Muscle of leg (tissue), 11 donors: ENCODE results near the gene CCDC192. TPM values are rescaled to one million over a fixed set of nuclear protein-coding genes. Genes with fewer than 3 reads are reported as not detected.
A peak's percentile ranks its signal among the peaks of the same experiment; 100 is the strongest.

ENCODE experiments used
- DNase-seq: peaks from one replicate; pipeline ENCODE4 v3.0.0; 2013
- H3K27ac ChIP-seq: one replicate; pipeline ENCODE4 v1.5.1; 2013; ENCODE audit warnings: mild to moderate bottlenecking, low read length, control low read depth
- H3K27me3 ChIP-seq: one replicate; pipeline ENCODE4 v1.6.1; 2013; ENCODE audit warnings: low read length; ENCODE audit not compliant: control insufficient read depth, insufficient read depth
- H3K36me3 ChIP-seq: one replicate; pipeline ENCODE4 v1.6.1; 2013; ENCODE audit warnings: low read length; ENCODE audit not compliant: control insufficient read depth, insufficient read depth
- H3K4me1 ChIP-seq: one replicate; pipeline ENCODE4 v1.6.1; 2013; ENCODE audit warnings: low read length; ENCODE audit not compliant: control insufficient read depth, insufficient read depth
- H3K4me3 ChIP-seq: one replicate; pipeline ENCODE4 v1.5.1; 2013; ENCODE audit warnings: low read length, control low read depth
- H3K9me3 ChIP-seq: replicated peaks from 2 replicates; pipeline ENCODE4 v1.6.1; 2013; ENCODE audit warnings: low read depth, low read length; ENCODE audit not compliant: control insufficient read depth
- WGBS: methylation state at CpG from one replicate; pipeline ENCODE4 v1.1.5; 2013; ENCODE audit warnings: missing lambda C conversion rate; ENCODE audit not compliant: insufficient coverage; 5-methylcytosine and 5-hydroxymethylcytosine counted together
- polyA plus RNA-seq, 8 donors: library from polyadenylated mRNA; unstranded; fragments of 120-200 nt; gene quantifications; one replicate each; pipeline versions ENCODE4 v1.2.1 to v1.2.3, GENCODE V29; 2013; ENCODE audit warnings: inconsistent platforms in 1 of 8, low replicate concordance in 1 of 8; ENCODE audit not compliant: insufficient read length in 8 of 8, insufficient read depth in 1 of 8
- total RNA-seq: library from RNA; stranded (reverse); fragments of 120-200 nt; gene quantifications from one replicate; pipeline ENCODE4 v1.2.4, GENCODE V29; 2013

Gene CCDC192
- total and polyA plus RNA-seq, 9 donors: 0.18 to 1.0 (median 0.68) TPM

DNA sequence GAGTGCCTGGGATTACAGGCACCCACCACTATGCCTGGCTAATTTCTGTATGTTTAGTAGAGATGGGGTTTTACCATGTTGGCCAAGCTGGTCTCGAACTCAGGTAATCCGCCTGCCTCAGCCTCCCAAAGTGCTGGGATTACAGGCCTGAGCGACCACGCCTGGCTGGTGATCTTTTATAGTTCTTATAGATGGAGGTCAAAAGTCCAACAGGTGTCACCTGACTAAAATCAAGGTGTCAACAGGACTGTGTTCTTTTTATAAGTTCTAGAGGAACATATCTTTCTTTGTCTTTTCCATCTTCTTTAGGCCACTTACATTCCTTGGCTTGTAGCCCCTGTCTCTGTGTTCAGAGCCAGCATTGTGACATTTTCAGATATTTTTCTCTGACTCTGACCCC lies 224.9 kb downstream of the CCDC192 start:
- H3K9me3 ChIP-seq: no peaks in the 10 kb centered on the region
- no peak overlapping the region for H3K4me3 ChIP-seq
- WGBS: 100% methylated on average over 2 of the region's 4 CpGs
- H3K4me1 ChIP-seq: no peaks in the 10 kb centered on the region
- no peak overlapping the region for H3K27ac ChIP-seq
- no peak for DNase-seq
- no peaks in the 10 kb centered on the region for H3K36me3 ChIP-seq
- H3K27me3 ChIP-seq: no peaks in the 10 kb centered on the region

DNA sequence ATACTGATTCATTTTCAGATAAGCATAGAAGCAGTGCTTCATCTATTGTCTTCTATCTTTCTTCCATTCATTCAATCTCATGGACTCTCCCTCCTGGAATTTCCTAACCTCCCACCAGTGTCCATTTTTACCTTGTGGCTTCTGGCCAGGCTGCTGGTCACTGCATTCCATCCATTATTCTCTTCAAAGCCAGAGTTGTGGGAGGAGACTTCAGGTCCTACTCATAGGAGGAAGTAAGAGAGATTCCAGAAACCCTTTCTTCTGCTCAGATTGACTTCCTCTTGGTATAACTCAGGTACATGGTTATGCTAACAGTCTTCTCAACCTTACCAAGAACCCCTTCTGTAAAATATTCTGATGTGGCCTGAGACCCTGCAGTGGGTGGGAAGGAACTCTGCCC lies 227.1 kb downstream of the CCDC192 start:
- Histone ChIP-seq H3K27ac (no peak overlapping the region), H3K27me3 (no peaks in the 10 kb centered on the region), H3K4me1 (no peaks in the 10 kb centered on the region), H3K4me3 (no peak overlapping the region), H3K36me3 (no peaks in the 10 kb centered on the region), H3K9me3 (no peaks in the 10 kb centered on the region)
- no peak for DNase-seq

DNA sequence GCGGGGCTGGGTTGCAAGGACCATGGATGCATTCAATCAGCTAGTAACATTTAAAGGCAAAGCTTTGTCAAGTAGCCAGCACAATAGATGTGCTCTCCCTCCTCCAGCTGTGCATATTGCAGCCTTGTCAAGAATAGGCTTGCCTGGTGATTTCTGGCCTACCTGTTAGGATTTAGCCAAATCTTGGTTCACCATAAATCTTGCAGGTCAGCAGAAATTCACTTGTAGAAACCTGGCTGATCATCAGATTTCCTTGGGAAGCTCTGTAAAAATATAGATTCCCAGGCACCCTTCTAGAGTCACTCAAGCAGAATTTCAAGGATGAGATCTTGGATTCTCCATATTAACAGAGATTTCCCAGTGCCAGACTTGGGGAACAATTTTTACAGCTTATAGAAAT lies 228.2 kb downstream of the CCDC192 start:
- Histone ChIP-seq H3K36me3 (no peaks in the 10 kb centered on the region), H3K4me1 (no peaks in the 10 kb centered on the region), H3K9me3 (no peaks in the 10 kb centered on the region), H3K27ac (no peak overlapping the region), H3K4me3 (no peak overlapping the region), H3K27me3 (no peaks in the 10 kb centered on the region)
- no CpG with 5 or more reads among the region's 1 CpG for WGBS
- no peak for DNase-seq

DNA sequence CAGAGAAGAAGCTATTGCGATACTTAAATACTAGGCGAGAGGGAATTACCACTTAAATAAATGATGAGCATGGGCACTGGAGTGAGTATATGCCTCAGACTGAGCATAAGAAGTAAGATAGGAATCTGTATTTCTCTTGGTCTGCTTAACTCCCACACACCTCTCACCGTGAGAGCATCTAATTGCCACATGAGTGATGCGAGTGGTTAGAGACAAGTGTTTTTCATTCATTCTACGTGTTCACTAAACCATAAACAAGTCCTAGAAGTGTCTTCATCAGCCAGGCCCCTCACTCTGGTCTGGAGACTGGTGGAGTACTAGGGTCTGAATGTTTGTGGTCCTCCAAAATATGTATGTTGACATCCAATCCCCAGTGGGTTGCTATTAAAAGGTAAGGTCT lies 230.2 kb downstream of the CCDC192 start:
- Histone ChIP-seq H3K27ac (no peak overlapping the region), H3K36me3 (no peaks in the 10 kb centered on the region), H3K9me3 (no peaks in the 10 kb centered on the region), H3K27me3 (no peaks in the 10 kb centered on the region), H3K4me3 (no peak overlapping the region), H3K4me1 (no peaks in the 10 kb centered on the region)
- no CpG with 5 or more reads among the region's 5 CpGs for WGBS
- DNase-seq: no peak

DNA sequence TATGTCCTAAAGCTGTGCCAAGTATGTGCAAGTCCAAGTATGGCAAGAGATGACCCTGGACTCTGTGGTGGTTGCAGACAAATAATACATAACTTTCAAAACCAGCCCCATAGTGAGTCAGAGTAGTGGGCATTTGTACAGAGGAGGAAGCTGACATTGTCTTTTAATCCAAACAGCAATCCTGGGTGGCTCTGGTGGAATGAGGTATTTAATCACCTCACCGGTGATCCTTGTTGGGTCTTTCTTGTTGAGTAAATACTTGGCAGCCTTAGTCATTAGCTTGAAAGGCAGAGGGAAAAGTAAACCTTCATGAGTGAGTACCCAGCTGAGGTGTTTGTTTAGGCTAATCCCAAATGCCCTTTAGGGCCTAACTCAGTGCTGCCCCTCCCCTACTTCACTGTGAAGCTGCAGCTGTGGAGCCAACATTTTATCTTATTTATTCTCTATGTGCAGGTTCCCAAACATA lies 231.6 kb downstream of the CCDC192 start:
- Histone ChIP-seq H3K27ac (no peak overlapping the region), H3K4me3 (no peak overlapping the region), H3K36me3 (no peaks in the 10 kb centered on the region), H3K27me3 (no peaks in the 10 kb centered on the region), H3K9me3 (no peaks in the 10 kb centered on the region), H3K4me1 (no peaks in the 10 kb centered on the region)
- WGBS: no CpG with 5 or more reads among the region's 1 CpG
- no peak for DNase-seq

DNA sequence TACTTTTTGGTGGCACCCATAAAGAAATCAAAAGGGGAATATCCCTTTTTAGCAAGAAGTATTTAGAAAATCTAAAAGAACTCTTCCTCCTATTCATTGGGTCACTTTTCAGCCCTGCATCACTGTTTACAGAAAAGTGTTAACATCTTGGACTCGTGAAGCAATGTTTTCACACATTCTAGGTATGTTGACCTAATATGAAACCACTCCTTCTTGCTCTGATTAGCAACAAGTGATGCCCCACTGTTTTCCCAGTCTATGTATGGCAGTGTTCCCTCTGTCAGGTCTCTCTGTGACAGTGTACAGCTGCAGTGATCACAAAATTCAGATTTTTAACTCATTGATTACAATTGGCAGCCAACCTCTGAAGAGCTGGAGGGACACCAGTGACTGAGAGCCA lies 232.2 kb downstream of the CCDC192 start:
- Histone ChIP-seq H3K27me3 (no peaks in the 10 kb centered on the region), H3K4me1 (no peaks in the 10 kb centered on the region), H3K4me3 (no peak overlapping the region), H3K36me3 (no peaks in the 10 kb centered on the region), H3K27ac (no peak overlapping the region), H3K9me3 (no peaks in the 10 kb centered on the region)
- WGBS: 100% methylated on average over 1 of the region's 1 CpG
- DNase-seq: no peak

DNA sequence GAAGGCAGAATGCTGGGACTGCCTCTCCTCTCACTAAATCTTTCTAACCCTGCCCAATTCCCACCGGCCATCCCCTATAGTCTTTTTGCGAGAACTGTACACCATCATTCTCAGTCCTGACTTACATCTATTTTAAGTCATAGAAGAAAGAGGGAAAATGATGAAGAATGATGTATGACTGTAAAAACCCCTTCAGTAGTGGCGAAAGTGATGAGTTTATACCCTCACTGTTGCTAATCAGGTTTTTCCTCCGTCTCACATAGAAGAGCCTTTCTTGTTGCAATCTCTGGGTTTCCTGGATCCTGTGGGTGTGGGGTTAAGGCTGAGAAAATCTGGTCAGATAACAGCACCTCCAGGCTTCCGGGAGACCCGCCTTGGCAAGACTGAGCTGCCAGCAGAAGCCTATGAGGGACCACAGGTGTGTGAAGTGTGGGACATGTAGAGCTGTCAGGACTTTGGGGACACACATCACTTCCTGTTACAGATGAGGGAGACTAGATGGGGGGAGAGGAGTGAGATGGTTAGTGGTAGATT lies 233.3 kb downstream of the CCDC192 start:
- WGBS: 81% methylated on average over 4 of the region's 6 CpGs
- no peak for DNase-seq
- peaks cover 3% of the 10 kb centered on the region for H3K4me1 ChIP-seq

DNA sequence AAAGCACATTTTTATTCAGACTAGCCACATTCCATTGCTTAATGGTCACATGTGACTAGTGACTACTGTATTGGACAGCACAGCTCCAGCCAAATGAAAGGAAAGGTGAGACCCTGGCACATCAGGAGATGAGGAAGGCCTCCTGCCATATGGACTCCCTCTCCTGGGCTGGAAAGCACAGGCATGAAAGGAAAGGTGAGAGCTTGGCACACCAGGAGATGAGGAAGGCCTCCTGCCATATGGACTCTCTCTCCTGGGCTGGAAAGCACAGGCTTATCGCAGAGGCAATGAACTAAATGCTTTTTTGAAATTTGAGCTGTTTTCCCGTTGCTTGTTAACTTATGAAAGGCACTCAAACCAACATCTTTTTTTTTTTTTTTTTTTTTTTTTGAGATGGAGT lies 235.6 kb downstream of the CCDC192 start:
- H3K4me3 ChIP-seq: no peak overlapping the region
- 80% methylated on average over 1 of the region's 2 CpGs for WGBS
- peaks cover 6% of the 10 kb centered on the region for H3K4me1 ChIP-seq
- no peaks in the 10 kb centered on the region for H3K9me3 ChIP-seq
- no peaks in the 10 kb centered on the region for H3K36me3 ChIP-seq
- no peak for DNase-seq
- no peak overlapping the region for H3K27ac ChIP-seq
- no peaks in the 10 kb centered on the region for H3K27me3 ChIP-seq

More for the DNA sequence above, 233.3 kb downstream of the CCDC192 start:
- Histone ChIP-seq H3K9me3 (no peaks in the 10 kb centered on the region), H3K4me3 (no peak overlapping the region), H3K27me3 (no peaks in the 10 kb centered on the region), H3K27ac (no peak overlapping the region), H3K36me3 (no peaks in the 10 kb centered on the region)

DNA sequence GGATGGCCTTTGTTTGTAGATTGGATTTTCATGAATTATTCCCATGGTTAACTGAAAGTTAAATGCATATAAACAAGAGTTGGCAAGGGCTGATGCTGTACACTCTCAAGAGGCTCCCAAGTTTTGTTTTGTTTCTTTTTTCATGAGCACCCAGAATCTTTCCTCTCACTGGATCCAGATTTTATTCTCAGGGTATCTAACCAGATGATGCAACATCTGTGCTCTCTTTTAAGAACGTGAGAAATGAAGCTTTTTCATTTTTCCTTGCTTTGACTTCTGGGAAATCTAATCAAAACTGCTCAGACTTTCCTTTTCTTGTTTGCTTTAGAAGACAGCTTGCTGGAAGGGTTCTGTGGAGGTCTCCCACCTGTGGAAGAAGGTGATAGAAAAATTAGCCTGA lies 237.7 kb downstream of the CCDC192 start:
- Histone ChIP-seq H3K4me3 (no peak overlapping the region), H3K9me3 (no peaks in the 10 kb centered on the region), H3K4me1 (peaks cover 6% of the 10 kb centered on the region), H3K27me3 (no peaks in the 10 kb centered on the region), H3K27ac (peak overlapping the region; percentile 72), H3K36me3 (no peaks in the 10 kb centered on the region)
- peak; percentile 25 for DNase-seq
- WGBS: no CpG with 5 or more reads among the region's 1 CpG

DNA sequence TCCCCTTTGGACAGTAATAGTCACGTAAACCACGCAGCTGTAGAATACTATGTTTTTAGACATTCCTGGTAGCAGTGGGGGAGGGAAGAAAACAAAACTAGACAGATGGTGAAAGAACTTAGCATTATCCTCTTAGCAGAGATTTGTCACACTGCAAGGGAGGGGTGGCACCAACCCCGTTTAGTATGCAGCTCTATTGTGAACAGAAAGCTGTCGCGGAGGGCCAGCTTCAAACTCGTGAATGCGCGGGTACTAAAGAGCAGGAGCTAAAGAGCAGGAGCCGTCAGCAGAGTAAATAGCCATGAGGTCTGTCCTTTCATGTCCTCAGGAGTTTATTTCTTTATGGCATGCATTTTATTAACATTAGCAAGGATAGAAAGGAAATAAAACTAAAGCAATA lies 238.5 kb downstream of the CCDC192 start:
- peak overlapping the region; percentile 72 for H3K27ac ChIP-seq
- peaks cover 6% of the 10 kb centered on the region for H3K4me1 ChIP-seq
- H3K9me3 ChIP-seq: no peaks in the 10 kb centered on the region
- 38% methylated on average over 5 of the region's 9 CpGs for WGBS
- peak; percentile 75 for DNase-seq
- no peak overlapping the region for H3K4me3 ChIP-seq
- H3K27me3 ChIP-seq: no peaks in the 10 kb centered on the region
- H3K36me3 ChIP-seq: no peaks in the 10 kb centered on the region
